ENCODE data around the gene ROBO1.

- no peak for TF ChIP-seq JUN (IDR thresholded peaks at IDR 0.05; ENCODE audit: borderline replicate concordance, insufficient read depth, insufficient read length, low read depth)
- TF ChIP-seq, protein P1, sequence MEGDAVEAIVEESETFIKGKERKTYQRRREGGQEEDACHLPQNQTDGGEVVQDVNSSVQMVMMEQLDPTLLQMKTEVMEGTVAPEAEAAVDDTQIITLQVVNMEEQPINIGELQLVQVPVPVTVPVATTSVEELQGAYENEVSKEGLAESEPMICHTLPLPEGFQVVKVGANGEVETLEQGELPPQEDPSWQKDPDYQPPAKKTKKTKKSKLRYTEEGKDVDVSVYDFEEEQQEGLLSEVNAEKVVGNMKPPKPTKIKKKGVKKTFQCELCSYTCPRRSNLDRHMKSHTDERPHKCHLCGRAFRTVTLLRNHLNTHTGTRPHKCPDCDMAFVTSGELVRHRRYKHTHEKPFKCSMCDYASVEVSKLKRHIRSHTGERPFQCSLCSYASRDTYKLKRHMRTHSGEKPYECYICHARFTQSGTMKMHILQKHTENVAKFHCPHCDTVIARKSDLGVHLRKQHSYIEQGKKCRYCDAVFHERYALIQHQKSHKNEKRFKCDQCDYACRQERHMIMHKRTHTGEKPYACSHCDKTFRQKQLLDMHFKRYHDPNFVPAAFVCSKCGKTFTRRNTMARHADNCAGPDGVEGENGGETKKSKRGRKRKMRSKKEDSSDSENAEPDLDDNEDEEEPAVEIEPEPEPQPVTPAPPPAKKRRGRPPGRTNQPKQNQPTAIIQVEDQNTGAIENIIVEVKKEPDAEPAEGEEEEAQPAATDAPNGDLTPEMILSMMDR (IDR thresholded peaks at IDR 0.05; ENCODE audit: extremely low read depth in 1 of 2, insufficient read depth in 1 of 2, low read depth in 1 of 2, low read length in 2 of 2), result no peak
- no peak for TF ChIP-seq POLR2A (IDR thresholded peaks at IDR 0.05; ENCODE audit: low read depth, low read length)
- no peak for TF ChIP-seq POLR2AphosphoS5 (IDR thresholded peaks at IDR 0.05; ENCODE audit: insufficient read depth, low read depth, low read length)
- TF ChIP-seq FOS (IDR thresholded peaks at IDR 0.05; ENCODE audit: borderline replicate concordance, insufficient read depth, low read length), result no peak
- TF ChIP-seq EZH2 (IDR thresholded peaks at IDR 0.05; ENCODE audit: borderline replicate concordance, low read depth, low read length, severe bottlenecking), result no peak
Observed at GRCh38 chr3:78724859-78725258, 1042.9 kb downstream of the ROBO1 start.

Measured in endothelial cell of umbilical vein (primary cell).